HCT116 (cell line): Measurements from ENCODE around the gene ARPP21. TPM values are rescaled to one million over a fixed set of nuclear protein-coding genes. Genes with fewer than 3 reads are reported as not detected.

ENCODE experiments used
- ATAC-seq: fragments of 200-7000 bp; cut with Tn5 transposase; 2 replicates; pipeline ENCODE4 v1.9.1; 2020; ENCODE audit warnings: mild to moderate bottlenecking, moderate library complexity
- BruUV-seq: library from RNA; stranded (reverse); fragments of 400-500 nt; replicated peaks from 2 replicates; lab custom pipeline; 2021; lab: Mats Ljungman, UMichigan
- CTCF ChIA-PET: fragments of 300-600 bp; sonication (Branson Sonifier 250); formaldehyde crosslinking; loops from one replicate; lab custom pipeline; 2021; ENCODE audit warnings: antibody characterized with exemption; lab: Charles Lee
- POLR2A ChIA-PET: fragments of 300-600, 350-600 bp; sonication (Branson Sonifier 250); formaldehyde crosslinking; loops from one replicate; lab custom pipeline; 2021; ENCODE audit warnings: antibody characterized with exemption; lab: Charles Lee
- RAD21 ChIA-PET, 2 experiments: fragments of 300-600 bp; sonication (Branson Sonifier 250); formaldehyde crosslinking; loops; one replicate each; lab custom pipeline; 2023; ENCODE audit warnings: low total read pairs in 2 of 2; ENCODE audit not compliant: uncharacterized antibody in 2 of 2, unreplicated experiment in 2 of 2, low non-redundant PET in 1 of 2; lab: Charles Lee
- DNase-seq: peaks from one replicate; pipeline ENCODE4 v3.0.0-alpha.2; 2010; ENCODE audit warnings: low read depth, low spot score
- H2AFZ ChIP-seq: fragments of 200-600 bp; shearing (Covaris generic), sonication (generic); 2 replicates; pipeline ENCODE4 v1.6.1; 2017; ENCODE audit warnings: low read depth, mixed run types, mixed read lengths, antibody characterized with exemption, low read length; ENCODE audit not compliant: poor library complexity, severe bottlenecking
- H3K27ac ChIP-seq: 2 replicates; pipeline ENCODE4 v1.5.1; 2012; ENCODE audit warnings: low read depth, low read length
- H3K27me3 ChIP-seq: fragments of 200-600 bp; sonication (generic); 2 replicates; pipeline ENCODE4 v1.6.1; 2016; ENCODE audit warnings: mixed run types, low read length, mixed read lengths; ENCODE audit not compliant: insufficient read depth
- H3K36me3 ChIP-seq, 2 experiments: fragments of 200-500 bp in 1 of 2; fragments of 200-600 bp in 1 of 2; sonication (Bioruptor generic) in 1 of 2; sonication (generic) in 1 of 2; 2 replicates each; pipeline versions ENCODE4 v1.5.1 to v1.6.1; 2014 to 2016; ENCODE audit warnings: low read length in 2 of 2, inconsistent platforms in 1 of 2, mixed read lengths in 1 of 2, mixed run types in 1 of 2; ENCODE audit not compliant: insufficient read depth in 2 of 2, control insufficient read depth in 1 of 2
- H3K4me1 ChIP-seq, 2 experiments: fragments of 200-600 bp in 1 of 2; sonication (generic) in 1 of 2; 2 replicates each; pipeline versions ENCODE4 v1.5.1 to v1.6.1; 2012 to 2017; ENCODE audit warnings: low read length in 2 of 2, inconsistent platforms in 1 of 2, mild to moderate bottlenecking in 1 of 2, mixed read lengths in 1 of 2, mixed run types in 1 of 2, moderate library complexity in 1 of 2; ENCODE audit not compliant: insufficient read depth in 2 of 2, control insufficient read depth in 1 of 2
- H3K4me2 ChIP-seq: fragments of 200-600 bp; sonication (generic); 2 replicates; pipeline ENCODE4 v1.6.1; 2017; ENCODE audit warnings: mixed run types, low read length, mixed read lengths
- H3K4me3 ChIP-seq, 2 experiments: fragments of 200-600 bp in 1 of 2; sonication (generic) in 1 of 2; replicated peaks in 1 of 2; 2 replicates each; pipeline ENCODE4 v1.5.1; 2011 to 2016; ENCODE audit warnings: low read length in 2 of 2, control low read depth in 1 of 2, low read depth in 1 of 2, mild to moderate bottlenecking in 1 of 2, mixed read lengths in 1 of 2, mixed run types in 1 of 2
- H3K79me2 ChIP-seq: fragments of 200-600 bp; sonication (generic); 2 replicates; pipeline ENCODE4 v1.6.1; 2017; ENCODE audit warnings: mild to moderate bottlenecking, mixed run types, low read length, moderate library complexity, mixed read lengths; ENCODE audit not compliant: insufficient read depth
- H3K9ac ChIP-seq: fragments of 200-600 bp; sonication (generic); 2 replicates; pipeline ENCODE4 v1.6.1; 2016; ENCODE audit warnings: low read length, mixed read lengths
- H3K9me2 ChIP-seq: fragments of 200-600 bp; sonication (generic), shearing (Covaris generic); 2 replicates; pipeline ENCODE4 v1.6.1; 2017; ENCODE audit warnings: mixed run types, mild to moderate bottlenecking, moderate library complexity; ENCODE audit not compliant: insufficient read depth
- H3K9me3 ChIP-seq, 2 experiments: fragments of 200-500 bp in 1 of 2; fragments of 200-600 bp in 1 of 2; sonication (Bioruptor generic) in 1 of 2; sonication (generic) in 1 of 2; 2 replicates each; pipeline ENCODE4 v1.6.1; 2014 to 2017; ENCODE audit warnings: low read length in 2 of 2, mixed read lengths in 2 of 2, inconsistent platforms in 1 of 2, low read depth in 1 of 2, mild to moderate bottlenecking in 1 of 2, mixed run types in 1 of 2, moderate library complexity in 1 of 2; ENCODE audit not compliant: control insufficient read depth in 1 of 2, insufficient read depth in 1 of 2
- H4K20me1 ChIP-seq: fragments of 200-600 bp; sonication (generic), shearing (Covaris generic); 2 replicates; pipeline ENCODE4 v1.6.1; 2017; ENCODE audit warnings: mixed run types, mild to moderate bottlenecking, moderate library complexity; ENCODE audit not compliant: insufficient read depth
- CBX3 ChIP-seq: IDR thresholded peaks from 2 replicates; pipeline ENCODE4 v1.6.1; 2012; ENCODE audit warnings: low read depth
- CEBPB ChIP-seq: IDR thresholded peaks from 2 replicates; pipeline ENCODE4 v1.6.1; 2012; ENCODE audit warnings: low read depth
- CTCF ChIP-seq, 3 experiments: fragments of 200-600 bp in 1 of 3; sonication (generic) in 1 of 3; IDR thresholded peaks in 2 of 3; conservative IDR thresholded peaks in 1 of 3; 2 replicates each; pipeline ENCODE4 v1.5.1; 2012 to 2017; ENCODE audit warnings: low read depth in 2 of 3, low read length in 2 of 3, antibody characterized with exemption in 1 of 3, borderline replicate concordance in 1 of 3, control low read depth in 1 of 3, mild to moderate bottlenecking in 1 of 3, mixed read lengths in 1 of 3, mixed run types in 1 of 3, moderate library complexity in 1 of 3; ENCODE audit not compliant: insufficient read depth in 1 of 3
- ELF1 ChIP-seq: IDR thresholded peaks from 2 replicates; pipeline ENCODE4 v1.6.1; 2012; ENCODE audit warnings: low read depth, borderline replicate concordance
- EZH2 ChIP-seq: fragments of 200-600 bp; sonication (generic); IDR thresholded peaks from 2 replicates; pipeline ENCODE4 v1.6.1; 2017; ENCODE audit warnings: antibody characterized with exemption, mixed run types
- FOSL1 ChIP-seq: IDR thresholded peaks from 2 replicates; pipeline ENCODE4 v1.6.1; 2012; ENCODE audit warnings: low read depth
- JUND ChIP-seq: IDR thresholded peaks from 2 replicates; pipeline ENCODE4 v1.6.1; 2012
- MAX ChIP-seq: IDR thresholded peaks from 2 replicates; pipeline ENCODE4 v1.6.1; 2012
- POLR2A ChIP-seq: IDR thresholded peaks from 2 replicates; pipeline ENCODE4 v1.7.0; 2011; ENCODE audit warnings: borderline replicate concordance; ENCODE audit not compliant: insufficient read depth, insufficient read length; ENCODE audit errors: extremely low read depth
- POLR2AphosphoS5 ChIP-seq: IDR thresholded peaks from 2 replicates; pipeline ENCODE4 v1.6.1; 2011; ENCODE audit warnings: mild to moderate bottlenecking, low read depth, low read length, moderate library complexity
- REST ChIP-seq: IDR thresholded peaks from 2 replicates; pipeline ENCODE4 v1.6.1; 2012; ENCODE audit warnings: low read depth
- SIN3A ChIP-seq: IDR thresholded peaks from 2 replicates; pipeline ENCODE4 v1.6.1; 2012; ENCODE audit warnings: low read depth
- SRF ChIP-seq: IDR thresholded peaks from 2 replicates; pipeline ENCODE4 v1.6.1; 2012; ENCODE audit warnings: low read depth
- ZFX ChIP-seq: fragments of 450-650 bp; IDR thresholded peaks from 2 replicates; pipeline ENCODE4 v1.6.1; 2017
- ZNF274 ChIP-seq: fragments of 200-500 bp; sonication (Bioruptor generic); IDR thresholded peaks from 2 replicates; pipeline ENCODE4 v1.6.1; 2014; ENCODE audit warnings: mild to moderate bottlenecking, low read depth, low read length, inconsistent platforms
- intact Hi-C: fragments of 100-400 bp; cut with micrococcal nuclease; formaldehyde crosslinking; loops from 2 replicates; pipeline ENCODE4 v1.10.0; 2022
- total RNA-seq: library from RNA; stranded (reverse); gene quantifications from one replicate; pipeline ENCODE4 v1.2.1, GENCODE V29; 2021; ENCODE audit not compliant: unreplicated experiment

ARPP21 gene
- total RNA-seq, 1 experiment from 2014 or later: not detected

DNA sequence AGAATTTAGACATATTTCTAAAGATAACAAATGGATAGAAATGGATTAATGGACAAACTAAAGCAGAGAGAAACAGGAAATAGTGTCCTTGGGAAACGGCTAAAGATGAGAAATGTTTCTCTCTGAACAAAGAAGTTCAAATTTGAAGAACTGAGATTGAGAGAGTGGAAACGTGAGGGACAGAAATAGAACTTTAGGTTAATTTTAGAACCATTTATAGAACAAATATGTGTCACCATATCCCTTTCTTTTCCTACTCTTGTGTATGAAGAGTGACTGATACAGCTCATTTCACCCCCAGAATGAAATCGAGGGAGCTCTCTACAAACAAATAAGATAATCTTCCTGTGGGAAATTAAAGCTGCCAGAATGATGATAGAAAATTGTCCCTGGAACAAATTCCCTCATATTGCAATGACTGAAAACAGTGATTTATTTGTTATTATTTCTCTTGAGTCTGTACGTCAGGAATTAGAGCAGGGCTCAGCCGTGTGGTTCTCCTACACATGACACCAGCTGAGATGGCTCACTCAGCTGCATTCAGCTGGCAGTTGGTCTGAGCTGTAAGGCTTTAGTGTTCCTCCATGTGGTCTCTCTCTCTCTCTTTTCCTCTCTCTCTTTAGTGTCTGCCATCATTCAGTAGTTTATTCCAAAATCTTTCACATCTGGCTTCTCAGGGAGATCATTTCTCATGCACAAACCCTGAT is 46.6 kb upstream of the ARPP21 start:
- ChIA-PET RAD21 (no interaction called here), CTCF (no interaction called here)
- intact Hi-C loops: no loop called here
- no peaks in the 10 kb centered on the region for H3K9me2 ChIP-seq
- no peak overlapping the region for H3K9ac ChIP-seq
- no peak for ATAC-seq
- no peaks in the 10 kb centered on the region for H3K36me3 ChIP-seq
- H3K79me2 ChIP-seq: no peaks in the 10 kb centered on the region
- no peak overlapping the region for H3K27ac ChIP-seq
- H3K4me2 ChIP-seq: no peak overlapping the region
- peaks cover 5 to 10% of the 10 kb centered on the region in 2 experiments; a peak in 2 of 4 replicates for H3K9me3 ChIP-seq
- no peaks in the 10 kb centered on the region for H3K27me3 ChIP-seq
- TF ChIP-seq POLR2AphosphoS5 (no peak), CEBPB (no peak), SIN3A (no peak), ELF1 (no peak), JUND (no peak), ZNF274 (no peak), FOSL1 (no peak), SRF (no peak), MAX (no peak), POLR2A (no peak)
- TF ChIP-seq, all 23 proteins: peak for 0
- POLR2A ChIA-PET: no interaction called here
- Histone ChIP-seq H2AFZ (no peak overlapping the region), H3K4me3 (no peak overlapping the region), H3K4me1 (no peaks in the 10 kb centered on the region), H4K20me1 (no peaks in the 10 kb centered on the region)
- BruUV-seq: no TSS peak
- DNase-seq: no peak

- intact Hi-C loops: no loop called here
- ATAC-seq (no peak), DNase-seq (no peak)
- Histone ChIP-seq H3K36me3 (no peaks in the 10 kb centered on the region), H3K27me3 (no peaks in the 10 kb centered on the region), H3K9me3 (peaks cover 5 to 11% of the 10 kb centered on the region in 2 experiments; a peak in 2 of 4 replicates), H3K79me2 (no peaks in the 10 kb centered on the region), H3K9ac (no peak overlapping the region), H3K4me2 (no peak overlapping the region), H3K4me1 (no peaks in the 10 kb centered on the region), H3K27ac (no peak overlapping the region), H4K20me1 (no peaks in the 10 kb centered on the region), H3K9me2 (no peaks in the 10 kb centered on the region), H2AFZ (no peak overlapping the region), H3K4me3 (no peak overlapping the region)
- POLR2A ChIA-PET: no interaction called here
- CTCF ChIA-PET: no interaction called here
- no TSS peak for BruUV-seq
- RAD21 ChIA-PET: no interaction called here
- TF ChIP-seq EZH2 (no peak), REST (no peak), CTCF (IDR thresholded peaks at IDR 0.05 in 2 of 3, conservative IDR thresholded peaks at IDR 0.05 in 1 of 3; ENCODE audit: borderline replicate concordance in 1 of 3, insufficient read depth in 1 of 3, low read depth in 2 of 3, low read length in 2 of 3) (no peak), FOSL1 (no peak), CEBPB (no peak), SRF (no peak), CBX3 (no peak), ELF1 (no peak), SIN3A (no peak), ZFX (no peak)
Measured at GRCh38 chr3:35594739-35595138, 44.6 kb upstream of the ARPP21 start.
